WTC11 (cell line): ENCODE data around the gene BCL2L12. TPM values are rescaled to one million over a fixed set of nuclear protein-coding genes. Genes with fewer than 3 reads are reported as not detected.

Experiments
- ATAC-seq: fragments of 200-7000 bp; cut with Tn5 transposase; 2 replicates; pipeline ENCODE4 v1.10.0; 2021; ENCODE audit warnings: mild to moderate bottlenecking, moderate library complexity
- CTCF ChIA-PET: fragments of 300-600 bp; sonication (Branson Sonifier 250); formaldehyde crosslinking; loops from one replicate; lab custom pipeline; 2021; ENCODE audit warnings: antibody characterized with exemption; lab: Charles Lee
- POLR2A ChIA-PET: fragments of 350-600 bp; sonication (Branson Sonifier 250); formaldehyde crosslinking; loops from one replicate; lab custom pipeline; 2021; ENCODE audit warnings: antibody characterized with exemption; lab: Charles Lee
- DNase-seq: peaks from one replicate; pipeline ENCODE4 v3.0.0; 2021; ENCODE audit warnings: low spot score
- H3K27ac Mint-ChIP-seq: 2 replicates; pipeline ENCODE4 v1.8.0; 2021; ENCODE audit warnings: mixed read lengths
- H3K27me3 Mint-ChIP-seq: 2 replicates; pipeline ENCODE4 v1.8.0; 2021; ENCODE audit warnings: low read depth, mild to moderate bottlenecking, moderate library complexity, mixed read lengths
- H3K36me3 Mint-ChIP-seq: 2 replicates; pipeline ENCODE4 v1.8.0; 2021; ENCODE audit warnings: mixed read lengths
- H3K4me1 Mint-ChIP-seq: 2 replicates; pipeline ENCODE4 v1.8.0; 2022; ENCODE audit warnings: mixed read lengths
- H3K4me3 Mint-ChIP-seq: 2 replicates; pipeline ENCODE4 v1.8.0; 2021; ENCODE audit warnings: mild to moderate bottlenecking, moderate library complexity, mixed read lengths
- H3K9me3 Mint-ChIP-seq: 2 replicates; pipeline ENCODE4 v1.8.0; 2021; ENCODE audit warnings: mixed read lengths
- ATF6 ChIP-seq: sonication (generic); formaldehyde crosslinking; IDR thresholded peaks from 2 replicates; pipeline ENCODE4 v1.8.1; 2023; ENCODE audit warnings: mild to moderate bottlenecking, missing genetic modification reagents
- ELF4 ChIP-seq: sonication (generic); formaldehyde crosslinking; IDR thresholded peaks from 2 replicates; pipeline ENCODE4 v1.8.1; 2022; ENCODE audit warnings: low read depth, mild to moderate bottlenecking, moderate library complexity, missing genetic modification reagents
- JAZF1 ChIP-seq: fragments of 250-450 bp; sonication (Bioruptor Pico); IDR thresholded peaks from 2 replicates; pipeline ENCODE4 v1.9.0; 2021; ENCODE audit warnings: moderate library complexity, mild to moderate bottlenecking, inconsistent platforms
- JUN ChIP-seq: sonication (generic); formaldehyde crosslinking; IDR thresholded peaks from 2 replicates; pipeline ENCODE4 v1.8.0; 2023; ENCODE audit warnings: mild to moderate bottlenecking, missing genetic modification reagents
- MXD4 ChIP-seq: fragments of 250-450 bp; sonication (Bioruptor Pico); IDR thresholded peaks from 2 replicates; pipeline ENCODE4 v1.8.0; 2021; ENCODE audit warnings: mild to moderate bottlenecking, moderate library complexity, borderline replicate concordance
- NR2C2 ChIP-seq: sonication (generic); formaldehyde crosslinking; IDR thresholded peaks from 2 replicates; pipeline ENCODE4 v1.8.0; 2022; ENCODE audit warnings: mild to moderate bottlenecking, missing genetic modification reagents
- PRDM15 ChIP-seq: sonication (generic); formaldehyde crosslinking; IDR thresholded peaks from 2 replicates; pipeline ENCODE4 v1.8.0; 2022; ENCODE audit warnings: missing genetic modification reagents
- SMAD4 ChIP-seq: sonication (generic); formaldehyde crosslinking; IDR thresholded peaks from 2 replicates; pipeline ENCODE4 v1.8.0; 2022; ENCODE audit warnings: mild to moderate bottlenecking, missing genetic modification reagents
- SOX15 ChIP-seq: fragments of 250-450 bp; sonication (Bioruptor Pico); IDR thresholded peaks from 2 replicates; pipeline ENCODE4 v1.9.0; 2021; ENCODE audit warnings: mild to moderate bottlenecking
- ZNF263 ChIP-seq: sonication (generic); formaldehyde crosslinking; IDR thresholded peaks from 2 replicates; pipeline ENCODE4 v1.8.1; 2022; ENCODE audit warnings: low read depth, mild to moderate bottlenecking, moderate library complexity, missing genetic modification reagents
- ZNF281 ChIP-seq: sonication (generic); formaldehyde crosslinking; IDR thresholded peaks from 2 replicates; pipeline ENCODE4 v1.8.0; 2023; ENCODE audit warnings: mild to moderate bottlenecking, missing genetic modification reagents
- ZNF512 ChIP-seq: sonication (generic); formaldehyde crosslinking; IDR thresholded peaks from 2 replicates; pipeline ENCODE4 v1.8.1; 2022; ENCODE audit warnings: missing genetic modification reagents, borderline replicate concordance
- total RNA-seq: library from RNA; stranded (reverse); gene quantifications from 3 replicates; pipeline ENCODE4 v1.2.3, GENCODE V29; 2021
- TF ChIP-seq, protein P1 (sequence below): fragments of 250-450 bp; sonication (Bioruptor Pico); IDR thresholded peaks from 2 replicates; pipeline ENCODE4 v2.1.2; 2022; ENCODE audit warnings: mild to moderate bottlenecking, moderate library complexity
- TF ChIP-seq, protein P2 (sequence below): sonication (generic); formaldehyde crosslinking; IDR thresholded peaks from 2 replicates; pipeline ENCODE4 v1.8.0; 2022; ENCODE audit warnings: mild to moderate bottlenecking, missing genetic modification reagents
- TF ChIP-seq, protein P3 (sequence below): sonication (generic); formaldehyde crosslinking; conservative IDR thresholded peaks from 2 replicates; pipeline ENCODE4 v1.8.1; 2022; ENCODE audit warnings: mild to moderate bottlenecking, missing genetic modification reagents
- TF ChIP-seq, protein P4 (sequence below): sonication (generic); formaldehyde crosslinking; IDR thresholded peaks from 2 replicates; pipeline ENCODE4 v1.8.0; 2022; ENCODE audit warnings: mild to moderate bottlenecking, missing genetic modification reagents
- TF ChIP-seq, protein P5 (sequence below): sonication (generic); formaldehyde crosslinking; IDR thresholded peaks from 2 replicates; pipeline ENCODE4 v1.8.0; 2022; ENCODE audit warnings: mild to moderate bottlenecking, missing genetic modification reagents

Gene BCL2L12
- total RNA-seq, 1 experiment from 2014 or later: 146 TPM

DNA sequence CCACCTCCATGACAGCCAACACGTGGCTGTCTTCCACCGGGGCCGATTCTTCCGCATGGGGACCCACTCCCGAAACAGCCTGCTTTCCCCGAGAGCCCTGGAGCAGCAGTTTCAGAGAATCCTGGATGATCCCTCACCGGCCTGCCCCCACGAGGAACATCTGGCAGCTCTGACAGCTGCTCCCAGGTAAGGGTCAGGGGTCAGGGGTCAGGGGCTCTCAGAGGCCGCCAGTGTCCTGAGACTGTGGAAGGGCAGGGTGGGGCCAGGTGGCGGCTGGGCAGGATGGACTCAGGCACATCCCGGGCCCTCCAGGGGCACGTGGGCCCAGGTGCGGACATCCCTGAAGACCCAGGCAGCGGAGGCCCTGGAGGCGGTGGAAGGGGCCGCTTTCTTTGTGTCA, 40.2 kb downstream of the BCL2L12 start (continued):
- TF ChIP-seq ZNF512 (no peak), MXD4 (CRISPR knock-in tag) (no peak), JUN (CRISPR knock-in tag) (no peak), JAZF1 (CRISPR knock-in tag) (no peak)
- TF ChIP-seq, protein P1, sequence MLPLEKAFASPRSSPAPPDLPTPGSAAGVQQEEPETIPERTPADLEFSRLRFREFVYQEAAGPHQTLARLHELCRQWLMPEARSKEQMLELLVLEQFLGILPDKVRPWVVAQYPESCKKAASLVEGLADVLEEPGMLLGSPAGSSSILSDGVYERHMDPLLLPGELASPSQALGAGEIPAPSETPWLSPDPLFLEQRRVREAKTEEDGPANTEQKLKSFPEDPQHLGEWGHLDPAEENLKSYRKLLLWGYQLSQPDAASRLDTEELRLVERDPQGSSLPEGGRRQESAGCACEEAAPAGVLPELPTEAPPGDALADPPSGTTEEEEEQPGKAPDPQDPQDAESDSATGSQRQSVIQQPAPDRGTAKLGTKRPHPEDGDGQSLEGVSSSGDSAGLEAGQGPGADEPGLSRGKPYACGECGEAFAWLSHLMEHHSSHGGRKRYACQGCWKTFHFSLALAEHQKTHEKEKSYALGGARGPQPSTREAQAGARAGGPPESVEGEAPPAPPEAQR (CRISPR knock-in tag): no peak

DNA sequence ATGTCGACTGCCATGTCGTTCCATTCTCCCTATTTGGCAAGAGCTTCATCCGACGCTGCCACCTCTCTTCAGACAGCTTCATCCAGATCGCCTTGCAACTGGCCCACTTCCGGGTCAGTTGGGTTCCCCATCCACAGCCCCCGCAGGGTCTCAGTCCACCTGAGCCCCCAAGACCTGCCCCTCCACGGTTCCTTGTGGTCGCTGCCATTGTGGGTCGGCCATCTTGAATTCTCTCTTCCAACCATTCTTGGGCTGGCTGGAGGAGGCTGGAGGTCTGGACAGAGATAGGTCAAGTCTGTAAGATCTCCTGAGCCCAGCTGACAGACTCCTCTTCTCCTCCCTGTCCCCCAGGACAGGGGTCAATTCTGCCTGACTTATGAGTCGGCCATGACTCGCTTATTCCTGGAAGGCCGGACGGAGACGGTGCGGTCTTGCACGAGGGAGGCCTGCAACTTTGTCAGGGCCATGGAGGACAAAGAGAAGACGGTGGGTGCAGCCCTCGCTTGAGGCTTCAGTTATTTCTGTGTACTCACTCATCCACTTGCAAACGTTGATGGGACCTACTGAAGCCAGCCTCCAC, 44.7 kb downstream of the BCL2L12 start:
- ChIA-PET POLR2A (no interaction called here), CTCF (no interaction called here)
- no peak for ATAC-seq
- TF ChIP-seq, protein P2, sequence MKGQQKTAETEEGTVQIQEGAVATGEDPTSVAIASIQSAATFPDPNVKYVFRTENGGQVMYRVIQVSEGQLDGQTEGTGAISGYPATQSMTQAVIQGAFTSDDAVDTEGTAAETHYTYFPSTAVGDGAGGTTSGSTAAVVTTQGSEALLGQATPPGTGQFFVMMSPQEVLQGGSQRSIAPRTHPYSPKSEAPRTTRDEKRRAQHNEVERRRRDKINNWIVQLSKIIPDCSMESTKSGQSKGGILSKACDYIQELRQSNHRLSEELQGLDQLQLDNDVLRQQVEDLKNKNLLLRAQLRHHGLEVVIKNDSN: no peak
- TF ChIP-seq, protein P3, sequence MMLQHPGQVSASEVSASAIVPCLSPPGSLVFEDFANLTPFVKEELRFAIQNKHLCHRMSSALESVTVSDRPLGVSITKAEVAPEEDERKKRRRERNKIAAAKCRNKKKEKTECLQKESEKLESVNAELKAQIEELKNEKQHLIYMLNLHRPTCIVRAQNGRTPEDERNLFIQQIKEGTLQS (CRISPR knock-in tag): no peak
- TF ChIP-seq, protein P1 (CRISPR knock-in tag): no peak
- TF ChIP-seq ELF4 (CRISPR knock-in tag) (no peak), SOX15 (CRISPR knock-in tag) (no peak), ATF6 (CRISPR knock-in tag) (no peak), NR2C2 (CRISPR knock-in tag) (no peak), ZNF281 (CRISPR knock-in tag) (no peak), ZNF263 (CRISPR knock-in tag) (no peak), PRDM15 (no peak), SMAD4 (CRISPR knock-in tag) (no peak)
- TF ChIP-seq, protein P4, sequence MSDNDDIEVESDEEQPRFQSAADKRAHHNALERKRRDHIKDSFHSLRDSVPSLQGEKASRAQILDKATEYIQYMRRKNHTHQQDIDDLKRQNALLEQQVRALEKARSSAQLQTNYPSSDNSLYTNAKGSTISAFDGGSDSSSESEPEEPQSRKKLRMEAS: no peak
- TF ChIP-seq, protein P5, sequence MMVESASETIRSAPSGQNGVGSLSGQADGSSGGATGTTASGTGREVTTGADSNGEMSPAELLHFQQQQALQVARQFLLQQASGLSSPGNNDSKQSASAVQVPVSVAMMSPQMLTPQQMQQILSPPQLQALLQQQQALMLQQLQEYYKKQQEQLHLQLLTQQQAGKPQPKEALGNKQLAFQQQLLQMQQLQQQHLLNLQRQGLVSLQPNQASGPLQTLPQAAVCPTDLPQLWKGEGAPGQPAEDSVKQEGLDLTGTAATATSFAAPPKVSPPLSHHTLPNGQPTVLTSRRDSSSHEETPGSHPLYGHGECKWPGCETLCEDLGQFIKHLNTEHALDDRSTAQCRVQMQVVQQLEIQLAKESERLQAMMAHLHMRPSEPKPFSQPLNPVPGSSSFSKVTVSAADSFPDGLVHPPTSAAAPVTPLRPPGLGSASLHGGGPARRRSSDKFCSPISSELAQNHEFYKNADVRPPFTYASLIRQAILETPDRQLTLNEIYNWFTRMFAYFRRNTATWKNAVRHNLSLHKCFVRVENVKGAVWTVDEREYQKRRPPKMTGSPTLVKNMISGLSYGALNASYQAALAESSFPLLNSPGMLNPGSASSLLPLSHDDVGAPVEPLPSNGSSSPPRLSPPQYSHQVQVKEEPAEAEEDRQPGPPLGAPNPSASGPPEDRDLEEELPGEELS (CRISPR knock-in tag): no peak
- no peak for DNase-seq
- H3K27me3 Mint-ChIP-seq: no peaks in the 10 kb centered on the region; the same call in 1 of the 2 replicates
- H3K4me1 Mint-ChIP-seq: 0 out of 2 replicates have a peak, but pooled peaks cover 4% of the 10 kb centered on the region
- peaks cover 52% of the 10 kb centered on the region for H3K36me3 Mint-ChIP-seq
- H3K27ac Mint-ChIP-seq: no peak overlapping the region
- H3K4me3 Mint-ChIP-seq: no peak overlapping the region
- H3K9me3 Mint-ChIP-seq: peaks cover 6% of the 10 kb centered on the region; the same call in 1 of the 2 replicates
